NCI-H2107 (cell line): Measurements from ENCODE around the gene RASA3.
"Not testable (repeated sequence)": the region's sequence is repeated elsewhere in the genome, so short reads cannot be mapped to it uniquely, and the experiment has no call there.

Experiments used
- DNase-seq: peaks from one replicate; lab custom pipeline; 2025; lab: John Stamatoyannopoulos, UW

The RASA3 gene

DNA sequence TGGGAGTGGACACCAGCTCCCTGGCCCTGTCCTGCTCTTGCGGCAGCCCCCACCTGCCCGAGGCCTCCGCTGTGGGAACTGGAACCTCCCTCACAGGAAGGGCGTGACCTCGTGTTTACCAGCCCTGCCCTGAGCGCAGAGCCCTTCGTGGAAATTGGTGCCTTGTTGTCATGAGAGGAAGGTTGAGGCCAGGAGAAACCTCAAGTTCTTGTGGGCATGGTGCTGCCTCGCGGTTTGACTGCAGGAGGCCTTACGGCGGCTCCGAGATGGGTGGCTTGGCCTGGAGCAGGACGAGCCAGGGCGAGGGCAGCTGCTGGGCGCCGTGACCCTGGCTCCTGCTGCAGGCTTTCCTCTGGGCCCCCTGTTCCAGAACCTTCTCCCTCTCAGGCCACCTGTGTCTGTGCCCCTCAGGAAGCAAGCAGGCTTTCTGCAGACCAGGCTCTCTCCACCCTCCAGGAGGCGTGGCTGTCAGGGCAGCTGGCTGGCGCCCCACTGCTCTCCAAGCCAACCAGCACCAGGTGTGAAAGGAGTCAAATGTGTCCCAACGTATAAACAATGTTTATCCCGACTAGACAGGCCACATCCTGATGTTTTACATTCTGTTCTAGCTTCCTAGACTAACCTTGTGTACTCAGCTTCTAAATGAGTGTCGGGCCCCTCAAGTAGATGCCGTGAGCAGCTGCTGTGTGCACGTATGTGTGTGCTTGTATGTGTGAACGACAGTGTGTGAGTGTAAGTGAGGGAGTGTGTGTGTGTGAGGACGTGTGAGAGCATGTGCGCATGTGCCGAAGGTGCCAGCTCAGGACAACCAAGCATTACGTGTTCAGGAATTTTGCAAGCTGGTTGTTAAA lies 10.4 kb upstream of the RASA3 start:
- peak; percentile 49 for DNase-seq

GRCh38 chr13:114142137-114142550 lies 9.7 kb upstream of the RASA3 start:
- DNase-seq: no peak

- DNase-seq: no peak
Observed at GRCh38 chr13:114141261-114141996, 9.0 kb upstream of the RASA3 start.

- peak; percentile 23 for DNase-seq
Observed at GRCh38 chr13:114140906-114141250, 8.5 kb upstream of the RASA3 start.

DNA sequence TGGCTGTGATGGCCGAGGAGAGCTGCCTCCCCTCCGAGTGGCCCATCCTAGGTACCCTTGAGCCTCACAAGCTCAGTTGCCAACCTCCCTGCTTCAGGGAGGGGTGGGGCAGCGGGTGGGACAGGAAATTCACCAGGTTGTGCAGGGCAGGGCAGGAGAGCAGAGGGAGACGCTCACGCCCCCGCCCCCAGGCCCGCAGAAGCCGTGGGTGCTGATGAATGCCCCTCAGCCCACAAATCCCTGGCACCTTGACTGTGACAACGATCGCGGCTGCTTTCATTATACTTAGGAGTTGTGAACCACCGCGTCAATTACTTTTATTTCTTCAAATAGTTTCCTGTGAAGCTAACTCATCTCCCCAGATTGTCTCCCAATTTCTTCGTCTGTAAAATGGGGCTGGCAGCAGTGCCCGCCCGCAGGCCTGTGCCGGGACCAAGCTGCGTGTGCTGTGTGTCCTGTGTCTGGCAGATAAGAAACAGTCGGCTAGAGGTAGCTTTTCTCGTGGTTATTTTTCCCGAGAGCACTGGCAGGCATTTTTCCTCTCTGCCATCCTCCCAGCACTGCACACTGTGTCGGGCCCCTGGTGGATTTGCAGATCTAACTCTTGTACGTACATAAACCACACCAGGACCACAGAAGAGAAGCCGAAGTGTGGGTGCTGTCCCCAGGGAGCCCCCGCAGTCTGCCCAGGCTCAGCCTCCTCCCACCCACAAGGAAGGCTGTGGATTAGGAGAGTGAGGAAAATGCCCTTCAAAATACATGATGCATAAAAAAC lies 7.9 kb upstream of the RASA3 start:
- no peak for DNase-seq

DNA sequence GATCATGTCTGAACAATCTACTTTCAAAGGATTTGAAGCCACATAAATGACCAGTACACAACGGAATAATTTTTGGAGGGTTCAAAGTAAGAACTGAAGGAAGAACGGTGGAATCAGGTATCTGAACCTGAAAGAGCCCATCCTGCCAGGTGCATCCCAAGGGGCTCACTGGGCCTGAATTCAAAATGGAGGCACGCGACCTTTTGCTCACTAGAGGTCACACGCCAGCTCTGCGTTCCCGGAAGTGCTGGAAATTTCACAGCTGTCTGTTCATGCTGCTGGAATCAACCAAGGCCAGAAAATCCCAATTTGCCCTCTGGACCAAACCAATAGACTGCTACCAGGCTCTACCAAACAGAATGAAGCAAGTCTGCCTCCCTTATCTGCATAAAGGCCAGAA lies 4.2 kb upstream of the RASA3 start:
- DNase-seq: no peak

DNA sequence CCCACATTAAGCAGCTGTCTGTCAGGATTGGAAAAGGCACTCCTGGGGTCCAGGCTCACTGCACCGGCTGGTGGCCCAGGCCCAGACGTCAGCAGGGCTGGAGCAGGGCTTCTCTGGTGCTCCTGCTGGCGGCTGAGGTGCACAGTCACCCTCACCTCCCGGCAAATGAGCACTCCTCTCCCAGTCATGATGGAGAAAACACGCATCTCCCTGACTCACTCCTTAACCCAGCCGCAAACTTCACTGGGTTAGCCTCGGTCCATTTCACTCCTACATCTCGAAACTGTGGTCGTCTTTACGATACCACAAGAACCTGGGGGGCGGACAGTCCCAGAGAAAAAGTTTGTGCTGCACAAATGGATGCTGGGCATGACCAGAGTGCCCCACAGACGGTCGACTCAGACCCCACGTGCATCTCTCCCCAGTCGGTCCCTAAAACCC lies 3.3 kb upstream of the RASA3 start:
- no peak for DNase-seq

DNA sequence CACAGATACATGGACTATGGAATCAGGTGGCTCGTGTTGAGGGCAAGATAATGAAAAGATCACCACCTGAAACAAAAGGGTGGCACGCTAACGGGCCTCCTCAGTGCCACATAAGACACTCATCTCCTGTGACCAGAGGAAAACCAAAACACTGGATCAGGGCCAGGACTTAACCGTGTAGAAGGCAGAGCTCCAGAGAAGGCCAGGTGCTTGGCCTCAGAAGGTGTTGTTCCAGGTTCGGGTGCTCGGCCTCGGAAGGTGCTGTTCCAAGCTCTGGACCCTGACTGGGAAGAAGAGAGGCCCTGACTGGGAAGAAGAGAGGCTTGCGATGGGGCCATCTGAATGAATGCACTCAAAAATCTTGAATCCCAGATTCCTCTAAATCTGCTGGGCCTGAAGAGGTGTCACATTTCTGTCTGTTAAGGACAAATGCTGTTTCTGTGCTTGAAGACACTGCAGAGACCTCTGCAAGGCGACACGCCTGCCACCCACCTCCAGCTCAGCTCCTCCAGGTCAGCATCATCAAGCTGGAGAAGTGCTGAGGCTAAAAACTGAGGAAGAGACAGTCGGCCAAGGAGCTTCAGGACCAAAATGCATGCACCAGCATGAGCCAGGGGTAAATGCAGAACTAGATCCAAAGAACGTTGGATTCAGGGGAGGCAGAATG lies 2.7 kb upstream of the RASA3 start:
- no peak for DNase-seq

DNA sequence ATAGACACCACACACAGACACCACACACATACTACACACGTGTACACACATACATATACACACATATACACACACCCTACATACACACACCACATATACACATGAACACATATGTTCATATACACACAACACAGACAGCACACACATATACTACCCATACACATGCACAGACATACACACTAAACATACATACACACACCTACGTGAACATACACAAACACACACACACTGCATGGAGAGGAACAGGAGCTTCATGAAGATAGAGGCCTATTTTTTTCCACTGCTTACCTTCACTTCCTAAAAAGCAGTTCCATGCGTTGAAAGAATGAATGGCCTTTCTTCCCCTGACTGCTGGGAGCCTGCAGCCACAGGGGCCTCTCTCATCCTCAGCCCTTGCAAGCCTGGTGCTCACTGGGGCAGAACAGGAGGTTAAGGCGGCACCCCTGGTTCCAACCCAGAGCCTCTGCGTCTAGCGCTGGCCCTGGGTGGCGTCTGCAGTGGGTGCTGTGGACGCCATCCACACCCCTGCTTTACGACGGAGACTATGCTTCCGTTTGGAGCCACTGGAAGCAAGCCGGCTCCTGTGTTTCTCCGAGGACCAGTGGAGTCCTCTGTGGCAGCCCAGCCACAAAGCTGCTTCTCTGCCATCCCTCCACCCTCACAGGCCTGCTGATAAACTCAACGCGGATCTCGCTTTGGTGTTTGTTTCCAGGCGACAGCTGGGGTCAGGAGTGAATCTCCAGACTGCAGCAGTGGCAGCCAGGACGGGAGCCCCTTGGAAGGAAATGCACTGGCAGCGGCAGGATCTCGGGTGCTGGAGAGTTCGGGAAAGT lies 1.9 kb upstream of the RASA3 start:
- no peak for DNase-seq

DNA sequence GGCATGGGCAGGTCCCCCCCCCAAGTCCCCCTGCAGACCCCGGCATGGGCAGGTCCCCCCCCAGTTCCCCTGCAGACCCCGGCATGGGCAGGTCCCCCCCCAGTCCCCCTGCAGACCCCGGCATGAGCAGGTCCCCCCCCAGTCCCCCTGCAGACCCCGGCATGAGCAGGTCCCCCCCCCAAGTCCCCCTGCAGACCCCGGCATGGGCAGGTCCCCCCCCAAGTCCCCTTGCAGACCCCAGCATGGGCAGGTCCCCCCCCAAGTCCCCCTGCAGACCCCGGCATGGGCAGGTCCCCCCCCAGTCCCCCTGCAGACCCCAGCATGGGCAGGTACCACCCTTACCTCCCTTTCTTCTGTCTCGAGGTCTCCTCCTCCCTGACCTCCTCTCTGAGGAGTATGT lies 1.1 kb upstream of the RASA3 start:
- not testable (repeated sequence) for DNase-seq

- DNase-seq: not testable (repeated sequence)
Observed at GRCh38 chr13:114133126-114133525, 703 bp upstream of the RASA3 start.

DNA sequence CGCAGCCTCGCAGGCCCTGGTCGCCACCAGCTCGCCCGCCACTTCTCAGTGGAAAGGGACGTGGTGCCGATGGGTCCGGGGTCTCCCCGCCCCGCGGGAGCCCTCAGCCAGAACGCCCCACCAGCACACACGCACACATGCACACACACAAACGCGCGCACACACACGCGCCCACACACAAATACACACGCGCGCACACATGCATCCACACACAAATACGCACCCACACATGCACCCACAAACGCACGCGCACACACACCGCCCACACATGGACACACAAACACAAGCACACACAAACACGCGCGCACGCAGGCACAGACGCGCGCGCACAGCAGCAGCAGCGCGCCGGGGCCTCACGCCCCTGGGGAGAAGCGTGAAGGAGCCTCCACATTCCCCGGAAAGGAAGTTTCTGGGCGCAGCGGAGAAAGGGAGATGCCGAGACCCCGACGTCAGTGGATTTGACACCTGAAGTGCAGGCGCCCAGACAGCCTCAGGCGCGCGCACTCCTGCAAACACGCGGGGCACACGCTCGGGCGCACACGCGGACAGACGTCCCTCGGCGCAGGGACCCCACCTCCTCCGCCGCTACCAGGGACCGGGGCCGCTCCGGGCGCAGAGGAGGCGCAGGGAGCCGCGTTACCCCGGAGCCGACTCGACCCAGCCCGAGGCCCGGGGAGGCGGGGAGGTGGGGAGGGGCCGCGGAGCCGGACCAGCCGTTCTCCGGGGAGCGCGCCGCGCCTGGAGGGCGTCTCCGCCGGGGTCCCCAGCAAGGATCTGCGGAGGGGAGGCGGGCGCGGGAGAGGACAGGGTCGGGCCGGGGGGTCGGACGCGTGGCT lies 622 bp downstream of the RASA3 start:
- no peak for DNase-seq

DNA sequence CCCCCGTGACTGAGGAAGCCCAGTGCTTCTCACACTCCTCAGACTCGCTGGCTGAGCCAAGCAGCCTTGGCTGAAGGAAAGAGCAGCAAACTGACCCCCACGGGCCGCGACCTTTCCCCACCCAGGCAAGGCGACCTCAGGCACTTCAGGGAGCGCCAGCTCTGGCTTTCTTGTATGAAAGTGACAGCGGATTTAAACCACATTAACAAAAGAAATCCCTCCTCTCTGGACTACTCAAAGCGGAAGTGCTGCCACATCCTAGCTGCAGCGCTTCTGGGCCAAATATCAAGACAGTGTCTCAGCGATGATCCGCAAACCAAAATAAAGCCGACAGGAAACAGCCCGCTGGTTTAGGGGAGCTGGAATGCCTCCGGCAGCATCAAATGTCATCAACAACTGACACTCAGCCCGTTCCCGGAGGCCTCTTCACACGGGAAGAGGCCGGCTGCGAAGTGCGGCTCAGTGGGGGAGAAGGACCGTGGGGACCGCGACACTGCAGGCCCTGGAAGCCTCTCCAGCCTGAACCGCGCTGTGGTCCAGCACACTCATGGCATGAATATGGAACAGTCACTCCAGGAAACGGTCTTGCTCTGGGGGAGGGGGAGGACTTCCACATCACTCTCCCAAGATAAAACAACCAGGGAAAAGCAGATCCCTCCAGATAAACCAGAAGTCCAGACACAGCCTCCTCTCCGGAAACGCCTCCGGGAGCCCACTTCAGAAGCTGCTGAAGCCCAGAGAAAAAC lies 1.4 kb downstream of the RASA3 start:
- DNase-seq: peak; percentile 32

GRCh38 chr13:114130131-114130836 lies 2.1 kb downstream of the RASA3 start:
- DNase-seq: no peak

DNA sequence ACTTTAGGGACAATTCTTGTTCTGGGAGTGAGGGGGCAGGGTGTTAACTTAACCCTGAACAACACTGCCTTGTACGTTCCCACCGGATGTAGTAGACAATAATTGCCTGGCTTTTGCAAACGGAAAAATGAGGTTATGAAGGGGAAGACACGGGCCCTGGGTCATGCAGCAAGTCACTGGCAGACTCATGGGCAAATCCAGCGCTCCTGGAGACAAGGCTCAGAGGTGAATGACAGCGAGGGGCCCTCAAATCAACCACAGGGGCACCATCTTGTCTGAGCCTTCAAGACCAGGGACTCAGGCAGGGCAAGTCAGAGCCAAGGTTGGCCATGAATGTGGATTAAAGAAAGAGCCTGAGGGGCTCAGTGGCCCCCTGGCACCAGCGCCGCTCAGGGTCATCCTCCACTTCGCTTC lies 2.8 kb downstream of the RASA3 start:
- DNase-seq: no peak

GRCh38 chr13:114128624-114129522 lies 3.5 kb downstream of the RASA3 start:
- DNase-seq: no peak

GRCh38 chr13:114128348-114128623 lies 4.1 kb downstream of the RASA3 start:
- DNase-seq: no peak
